B cell (primary cell): Measurements from ENCODE around the gene TNFAIP2. TPM values are rescaled to one million over a fixed set of nuclear protein-coding genes. Genes with fewer than 3 reads are reported as not detected.

Source experiments
- ATAC-seq: fragments of 200-7000 bp; cut with Tn5 transposase; one replicate; pipeline ENCODE4 v1.10.0; 2021; ENCODE audit warnings: low read depth, mild to moderate bottlenecking, moderate number of reproducible peaks, moderate library complexity
- CTCF ChIA-PET: fragments of 350-600 bp; sonication (Branson Sonifier 250); formaldehyde crosslinking; loops from one replicate; lab custom pipeline; 2021; ENCODE audit warnings: antibody characterized with exemption, inconsistent platforms; lab: Charles Lee
- POLR2A ChIA-PET: fragments of 350-600 bp; sonication (Branson Sonifier 250); formaldehyde crosslinking; loops from one replicate; lab custom pipeline; 2021; ENCODE audit warnings: antibody characterized with exemption; lab: Charles Lee
- DNase-seq: peaks from one replicate; pipeline ENCODE4 v3.0.0; 2013
- H2AFZ ChIP-seq: 2 replicates; pipeline ENCODE4 v1.6.1; 2012; ENCODE audit warnings: mild to moderate bottlenecking, low read depth, low read length; ENCODE audit not compliant: insufficient read depth, poor library complexity, severe bottlenecking
- H3K27ac ChIP-seq, 2 donors: 1 replicate in 1 of 2; 2 replicates in 1 of 2; pipeline ENCODE4 v1.5.1; 2012 to 2013; ENCODE audit warnings: low read length in 2 of 2, mild to moderate bottlenecking in 2 of 2, moderate library complexity in 1 of 2
- H3K27me3 ChIP-seq, 4 experiments: fragments of 200-600 bp in 1 of 4; sonication (generic) in 1 of 4; replicated peaks in 1 of 4; 1 replicate in 2 of 4; 2 replicates in 2 of 4; pipeline versions ENCODE4 v1.6.1 to v1.7.0; 2013 to 2016; ENCODE audit warnings: low read length in 3 of 4, mild to moderate bottlenecking in 2 of 4, mixed read lengths in 1 of 4, moderate library complexity in 1 of 4; ENCODE audit not compliant: insufficient read depth in 4 of 4, control insufficient read depth in 3 of 4; ENCODE audit errors: control extremely low read depth in 1 of 4
- H3K36me3 ChIP-seq, 2 experiments: replicated peaks in 1 of 2; 1 replicate in 1 of 2; 2 replicates in 1 of 2; pipeline versions ENCODE4 v1.6.1 to v1.7.1; 2013; ENCODE audit warnings: low read length in 1 of 2; ENCODE audit not compliant: insufficient read depth in 2 of 2, control insufficient read depth in 1 of 2; ENCODE audit errors: control extremely low read depth in 1 of 2, extremely low read depth in 1 of 2
- H3K4me1 ChIP-seq, 2 donors: fragments of 200-600 bp in 1 of 2; sonication (generic) in 1 of 2; 1 replicate in 1 of 2; 2 replicates in 1 of 2; pipeline versions ENCODE4 v1.5.1 to v1.6.1; 2013 to 2017; ENCODE audit warnings: low read length in 2 of 2; ENCODE audit not compliant: control insufficient read depth in 2 of 2, insufficient read depth in 2 of 2
- H3K4me2 ChIP-seq: replicated peaks from 2 replicates; pipeline ENCODE3; 2012; ENCODE audit warnings: mild to moderate bottlenecking, low read depth, low read length; ENCODE audit not compliant: poor library complexity, severe bottlenecking
- H3K4me3 ChIP-seq, 5 experiments: fragments of 200-600 bp in 1 of 5; sonication (generic) in 1 of 5; 1 replicate in 3 of 5; 2 replicates in 2 of 5; pipeline versions ENCODE4 v1.5.1 to v1.7.0; 2011 to 2016; ENCODE audit warnings: low read length in 4 of 5, mild to moderate bottlenecking in 4 of 5, low read depth in 2 of 5, control low read depth in 1 of 5, moderate library complexity in 1 of 5; ENCODE audit not compliant: insufficient read depth in 1 of 5; ENCODE audit errors: control extremely low read depth in 1 of 5, extremely low read depth in 1 of 5
- H3K79me2 ChIP-seq: fragments of 200-600 bp; sonication (generic); one replicate; pipeline ENCODE4 v1.6.0; 2016; ENCODE audit warnings: low read length; ENCODE audit not compliant: control insufficient read depth, insufficient read depth
- H3K9ac ChIP-seq: fragments of 200-600 bp; sonication (generic); 2 replicates; pipeline ENCODE4 v1.6.1; 2017; ENCODE audit warnings: mild to moderate bottlenecking, low read length, moderate library complexity
- H3K9me3 ChIP-seq, 3 donors: one replicate each; pipeline versions ENCODE4 v1.6.1 to v1.7.1; 2013; ENCODE audit warnings: low read length in 2 of 3; ENCODE audit not compliant: control insufficient read depth in 2 of 3, insufficient read depth in 1 of 3; ENCODE audit errors: control extremely low read depth in 1 of 3
- H4K20me1 ChIP-seq: 2 replicates; pipeline ENCODE4 v1.6.0; 2012; ENCODE audit warnings: mild to moderate bottlenecking, low read length; ENCODE audit not compliant: insufficient read depth, control insufficient read depth, poor library complexity, severe bottlenecking
- H3K27ac Mint-ChIP-seq: one replicate; pipeline ENCODE4 v1.8.0; 2021; ENCODE audit warnings: mixed read lengths
- H3K27me3 Mint-ChIP-seq: one replicate; pipeline ENCODE4 v1.8.0; 2021; ENCODE audit warnings: mixed read lengths
- H3K4me1 Mint-ChIP-seq: one replicate; pipeline ENCODE4 v1.8.0; 2021; ENCODE audit warnings: mixed read lengths
- H3K4me3 Mint-ChIP-seq: one replicate; pipeline ENCODE4 v1.8.0; 2021; ENCODE audit warnings: mixed read lengths
- H3K9me3 Mint-ChIP-seq: one replicate; pipeline ENCODE4 v1.8.0; 2022; ENCODE audit warnings: mixed read lengths; ENCODE audit not compliant: insufficient read depth
- EZH2 ChIP-seq: IDR thresholded peaks from 2 replicates; pipeline ENCODE4 v1.6.1; 2012; ENCODE audit warnings: borderline replicate concordance, low read depth, mild to moderate bottlenecking, moderate library complexity, low read length; ENCODE audit not compliant: insufficient read depth, poor library complexity, severe bottlenecking
- WGBS: methylation state at CpG from one replicate; pipeline ENCODE4 v1.1.5; 2013; ENCODE audit warnings: missing lambda C conversion rate; ENCODE audit not compliant: insufficient coverage; 5-methylcytosine and 5-hydroxymethylcytosine counted together
- intact Hi-C: fragments of 100-400 bp; cut with micrococcal nuclease; formaldehyde crosslinking; loops from one replicate; pipeline ENCODE4 v1.10.0; 2022
- polyA plus RNA-seq: library from polyadenylated mRNA; depleted of rRNA; stranded (reverse); fragments of >200 nt; gene quantifications from 2 replicates; pipeline ENCODE4 v1.2.3, GENCODE V29; 2012
- total RNA-seq, 2 donors: library from RNA; stranded (reverse); fragments of 120-200 nt in 1 of 2; gene quantifications; 1 replicate in 1 of 2; 2 replicates in 1 of 2; pipeline versions ENCODE4 v1.2.3 to v1.2.4, GENCODE V29; 2013 to 2022
- TF ChIP-seq, protein P1 (sequence below): fragments of 200-600 bp; IDR thresholded peaks from one replicate; pipeline ENCODE4 v1.8.0; 2022; ENCODE audit warnings: antibody characterized with exemption, mild to moderate bottlenecking

The TNFAIP2 gene
- total and polyA plus RNA-seq, 2 donors (not counting 1 experiment from before 2014, with no cell fraction given): 1.5 to 9.0 TPM

DNA sequence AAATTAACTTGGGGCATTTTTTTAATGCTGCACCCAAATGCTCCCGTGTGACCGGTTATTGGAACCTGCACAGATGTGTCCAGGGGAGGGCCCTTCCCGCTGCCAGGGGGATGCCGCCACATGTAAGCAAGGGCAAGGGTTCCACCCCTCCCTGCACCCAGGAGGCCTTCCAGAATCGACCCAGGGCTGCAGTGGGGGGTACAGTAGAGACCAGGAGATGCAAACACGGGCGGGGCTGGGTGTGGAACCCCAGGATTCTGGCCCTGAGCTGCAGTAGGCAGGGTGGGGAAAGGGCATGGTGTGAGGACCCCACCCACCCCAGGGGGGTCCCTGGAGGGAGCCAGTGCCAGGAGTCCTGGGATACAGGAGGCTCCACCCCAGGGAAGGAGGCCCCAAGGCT is 54.1 kb downstream of the TNFAIP2 start:
- Histone ChIP-seq H3K27ac (no peak overlapping the region), H3K4me3 (no peak overlapping the region), H3K4me2 (no peak overlapping the region), H3K9ac (no peak overlapping the region), H4K20me1 (no peaks in the 10 kb centered on the region), H2AFZ (no peak overlapping the region), H3K27me3 (no peaks in the 10 kb centered on the region), H3K79me2 (no peaks in the 10 kb centered on the region), H3K9me3 (peaks cover 0 to 13% (median 10%) of the 10 kb centered on the region in 3 donors), H3K36me3 (no peaks in the 10 kb centered on the region), H3K4me1 (no peaks in the 10 kb centered on the region)
- H3K27me3 Mint-ChIP-seq: peaks cover 19% of the 10 kb centered on the region
- TF ChIP-seq, protein P1, sequence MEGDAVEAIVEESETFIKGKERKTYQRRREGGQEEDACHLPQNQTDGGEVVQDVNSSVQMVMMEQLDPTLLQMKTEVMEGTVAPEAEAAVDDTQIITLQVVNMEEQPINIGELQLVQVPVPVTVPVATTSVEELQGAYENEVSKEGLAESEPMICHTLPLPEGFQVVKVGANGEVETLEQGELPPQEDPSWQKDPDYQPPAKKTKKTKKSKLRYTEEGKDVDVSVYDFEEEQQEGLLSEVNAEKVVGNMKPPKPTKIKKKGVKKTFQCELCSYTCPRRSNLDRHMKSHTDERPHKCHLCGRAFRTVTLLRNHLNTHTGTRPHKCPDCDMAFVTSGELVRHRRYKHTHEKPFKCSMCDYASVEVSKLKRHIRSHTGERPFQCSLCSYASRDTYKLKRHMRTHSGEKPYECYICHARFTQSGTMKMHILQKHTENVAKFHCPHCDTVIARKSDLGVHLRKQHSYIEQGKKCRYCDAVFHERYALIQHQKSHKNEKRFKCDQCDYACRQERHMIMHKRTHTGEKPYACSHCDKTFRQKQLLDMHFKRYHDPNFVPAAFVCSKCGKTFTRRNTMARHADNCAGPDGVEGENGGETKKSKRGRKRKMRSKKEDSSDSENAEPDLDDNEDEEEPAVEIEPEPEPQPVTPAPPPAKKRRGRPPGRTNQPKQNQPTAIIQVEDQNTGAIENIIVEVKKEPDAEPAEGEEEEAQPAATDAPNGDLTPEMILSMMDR: no peak
- TF ChIP-seq EZH2: no peak
- WGBS: 100% methylated on average over 4 of the region's 7 CpGs
- peaks cover 12% of the 10 kb centered on the region for H3K9me3 Mint-ChIP-seq
- H3K4me3 Mint-ChIP-seq: no peak overlapping the region
- DNase-seq: no peak
- H3K4me1 Mint-ChIP-seq: no peaks in the 10 kb centered on the region
- CTCF ChIA-PET: interaction anchor here (1.1 kb wide), 1 partner anchor 9 kb away, joined by 3 read pairs; no protein-coding TSS in a partner anchor
- no peak overlapping the region for H3K27ac Mint-ChIP-seq
- POLR2A ChIA-PET: no interaction called here
- intact Hi-C loops: no loop called here
- no peak for ATAC-seq

DNA sequence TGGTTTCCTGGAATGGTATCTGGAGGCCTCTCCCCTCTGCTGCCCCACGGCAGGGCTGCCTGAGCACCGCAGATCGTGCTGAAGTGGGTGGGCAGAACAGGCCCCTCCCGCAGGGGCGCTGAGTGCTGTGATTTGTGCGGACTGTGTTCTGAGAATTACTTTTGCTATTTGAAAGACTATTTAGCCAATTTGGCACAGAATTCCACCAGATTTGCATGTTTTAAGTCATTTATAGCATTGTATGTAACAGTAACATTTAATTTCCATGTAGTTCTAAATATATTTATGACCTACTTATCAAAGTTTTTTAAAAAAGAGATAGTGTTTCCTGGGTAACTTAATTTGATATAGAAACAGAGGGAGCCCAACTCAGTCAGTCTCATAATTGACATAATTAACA is 55.3 kb downstream of the TNFAIP2 start:
- ChIA-PET POLR2A (no interaction called here), CTCF (interaction anchor here (0.7 kb wide), 1 partner anchor 9 kb away, joined by 3 read pairs; no protein-coding TSS in a partner anchor)
- H3K4me1 ChIP-seq: no peaks in the 10 kb centered on the region
- H3K4me3 Mint-ChIP-seq: no peak overlapping the region
- H3K27ac ChIP-seq: no peak overlapping the region
- peaks cover 11% of the 10 kb centered on the region for H3K27me3 Mint-ChIP-seq
- ATAC-seq (no peak), DNase-seq (no peak)
- H3K79me2 ChIP-seq: no peaks in the 10 kb centered on the region
- H2AFZ ChIP-seq: no peak overlapping the region
- H3K27ac Mint-ChIP-seq: no peak overlapping the region
- intact Hi-C loops: no loop called here
- TF ChIP-seq, protein P1: no peak
- no peak for TF ChIP-seq EZH2
- peaks cover 0 to 13% (median 7%) of the 10 kb centered on the region in 3 donors for H3K9me3 ChIP-seq
- H3K4me2 ChIP-seq: no peak overlapping the region
- WGBS: 94% methylated on average over 6 of the region's 6 CpGs
- H3K27me3 ChIP-seq: no peaks in the 10 kb centered on the region
- H3K36me3 ChIP-seq: no peaks in the 10 kb centered on the region
- peaks cover 4% of the 10 kb centered on the region for H3K9me3 Mint-ChIP-seq
- H3K4me3 ChIP-seq: no peak overlapping the region
- no peaks in the 10 kb centered on the region for H4K20me1 ChIP-seq
- H3K9ac ChIP-seq: no peak overlapping the region
- no peaks in the 10 kb centered on the region for H3K4me1 Mint-ChIP-seq
